T47D (cell line): ENCODE data around the gene AATK.

Experiments used
- DNase-seq, 2 experiments: peaks; one replicate each; pipeline versions ENCODE4 v3.0.0 to v3.0.0-alpha.2; 2011 to 2012; ENCODE audit warnings: low read depth in 1 of 2, low spot score in 1 of 2
- JUND ChIP-seq: IDR thresholded peaks from 2 replicates; pipeline ENCODE4 v1.6.1; 2012; ENCODE audit warnings: low read depth
- in situ Hi-C: cut with HindIII; loops from 2 replicates; pipeline ENCODE4 v1.10.0; 2016; ENCODE audit warnings: low sequenced_read_pairs, low pct_unique_long_range_greater_than_20kb

AATK gene

GRCh38 chr17:81109957-81110356, 56.1 kb downstream of the AATK start:
- DNase-seq = no peak
- in situ Hi-C loops = no loop called here
- no peak for TF ChIP-seq JUND

DNA sequence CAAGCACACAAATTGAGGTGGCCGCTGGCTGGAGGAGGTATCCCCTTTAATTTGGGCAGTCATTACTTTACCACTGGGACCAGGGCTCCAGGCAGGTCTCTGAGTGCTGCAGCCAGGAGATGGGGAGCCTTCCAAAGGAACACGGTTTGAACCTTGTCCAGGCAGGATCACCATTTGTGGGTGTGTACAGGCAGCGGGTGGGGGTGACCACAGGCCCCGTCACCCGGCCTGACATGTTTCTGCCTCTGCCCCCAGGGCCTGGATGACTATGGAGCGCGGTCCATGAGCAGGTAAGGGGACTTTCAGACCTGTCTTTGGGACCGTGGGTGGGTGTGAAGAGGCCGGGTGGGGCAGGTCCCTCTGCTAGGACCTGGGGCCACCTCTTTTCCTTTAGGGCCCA, 57.8 kb downstream of the AATK start:
- TF ChIP-seq JUND = no peak
- no peak for DNase-seq
- in situ Hi-C loops = no loop called here

DNA sequence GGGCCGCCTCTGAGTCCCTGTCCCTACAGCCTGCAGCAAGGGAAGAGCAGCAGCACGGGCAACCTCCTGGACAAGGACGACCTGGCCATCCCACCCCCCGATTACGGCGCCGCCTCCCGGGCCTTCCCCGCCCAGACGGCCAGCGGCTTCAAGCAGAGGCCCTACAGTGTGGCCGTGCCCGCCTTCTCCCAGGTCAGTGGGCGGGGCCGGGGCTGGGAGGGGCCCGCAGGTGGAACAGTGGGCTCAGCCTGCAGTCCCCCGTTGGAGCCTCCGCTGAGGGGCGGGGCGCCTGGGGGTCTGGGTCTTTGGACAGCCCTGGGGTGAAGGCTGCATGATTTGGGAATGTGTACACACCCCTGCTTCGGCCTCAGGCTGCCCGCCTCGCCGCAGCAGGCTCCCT, 59.3 kb downstream of the AATK start:
- no peak for TF ChIP-seq JUND
- in situ Hi-C loops = no loop called here
- no peak for DNase-seq

DNA sequence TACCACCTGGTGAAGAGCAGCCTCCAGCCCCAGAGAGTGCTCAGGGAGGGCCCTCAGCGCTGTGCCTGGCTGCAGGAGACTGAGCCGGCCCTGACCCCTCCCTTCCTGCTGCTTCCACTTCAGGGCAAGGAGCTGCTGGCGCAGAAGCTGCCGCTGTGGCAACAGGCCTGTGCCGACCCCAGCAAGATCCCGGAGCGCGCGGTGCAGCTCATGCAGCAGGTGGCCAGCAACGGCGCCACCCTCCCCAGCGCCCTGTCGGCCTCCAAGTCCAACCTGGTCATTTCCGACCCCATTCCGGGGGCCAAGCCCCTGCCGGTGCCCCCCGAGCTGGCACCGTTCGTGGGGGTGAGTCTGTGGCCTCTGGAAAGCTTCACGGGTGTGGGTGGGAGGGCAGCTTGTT, 62.6 kb downstream of the AATK start:
- in situ Hi-C loops = no loop called here
- no peak for DNase-seq
- TF ChIP-seq JUND = no peak

- no peak for DNase-seq
- TF ChIP-seq JUND = no peak
- in situ Hi-C loops = no loop called here
Observed at GRCh38 chr17:81102869-81103268, 63.2 kb downstream of the AATK start.

- no peak for DNase-seq
- in situ Hi-C loops = no loop called here
- no peak for TF ChIP-seq JUND
Observed at GRCh38 chr17:81102352-81102751, 63.7 kb downstream of the AATK start.

- DNase-seq = peak; percentile 84 to 99
- in situ Hi-C loops = no loop called here
- no peak for TF ChIP-seq JUND
Observed at GRCh38 chr17:81101614-81102306, 64.3 kb downstream of the AATK start.

DNA sequence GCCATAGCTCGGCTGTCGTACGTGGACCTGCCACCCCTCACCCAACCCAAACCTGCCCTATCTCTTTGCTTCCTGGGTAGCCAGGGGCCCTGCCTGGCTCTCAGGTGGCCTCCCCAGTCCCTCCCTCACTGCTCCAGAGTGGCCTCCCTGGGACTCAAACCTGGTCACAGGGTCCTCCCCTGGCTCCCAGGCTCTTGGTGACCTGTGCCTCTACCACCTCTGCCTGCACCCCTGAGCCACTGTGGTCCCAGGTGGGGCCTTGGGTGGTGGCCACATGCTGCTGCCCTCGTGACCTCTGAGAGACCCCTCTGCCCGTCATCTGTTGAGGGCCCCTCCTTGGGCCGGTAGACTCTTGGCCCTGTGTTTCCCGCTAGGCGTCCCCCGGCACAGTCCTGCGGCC, 65.4 kb downstream of the AATK start:
- DNase-seq = no peak
- no peak for TF ChIP-seq JUND
- in situ Hi-C loops = no loop called here

DNA sequence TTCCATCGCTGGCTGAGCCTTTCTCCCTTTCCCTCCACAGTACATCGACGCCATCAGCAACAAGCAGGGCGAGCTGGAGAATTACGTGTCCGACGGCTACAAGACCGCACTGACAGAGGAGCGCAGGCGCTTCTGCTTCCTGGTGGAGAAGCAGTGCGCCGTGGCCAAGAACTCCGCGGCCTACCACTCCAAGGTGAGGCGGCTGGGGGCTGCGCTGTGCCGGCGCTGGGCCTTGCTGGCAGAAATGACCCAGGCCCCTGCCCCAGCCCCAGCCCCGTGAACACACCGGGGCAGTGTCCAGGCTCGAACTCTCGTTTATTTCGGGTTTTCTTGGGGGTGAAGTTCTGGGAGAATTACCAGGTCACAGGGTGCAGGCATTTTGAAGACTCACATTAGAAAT, 66.1 kb downstream of the AATK start:
- no peak for TF ChIP-seq JUND
- in situ Hi-C loops = no loop called here
- DNase-seq = no peak

DNA sequence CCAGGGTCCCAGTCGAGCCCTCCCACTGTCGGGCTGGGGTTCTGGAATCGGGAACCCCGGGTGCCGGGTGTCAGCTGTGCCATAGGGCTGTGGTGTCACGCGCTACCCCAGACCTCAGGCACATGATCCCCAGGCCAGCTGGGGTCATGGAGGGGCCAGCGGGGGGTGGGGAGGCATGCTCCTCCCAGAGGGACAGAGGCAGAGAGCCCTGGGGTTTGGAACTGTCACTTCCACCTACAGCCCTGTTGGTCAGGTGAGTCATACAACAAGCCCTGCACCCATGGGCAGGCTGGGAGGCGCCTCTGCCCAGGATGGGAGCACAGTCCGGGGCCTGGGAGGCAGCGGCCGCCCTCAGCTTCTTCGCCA, 68.1 kb downstream of the AATK start:
- TF ChIP-seq JUND = no peak
- no peak for DNase-seq
- in situ Hi-C loops = no loop called here

DNA sequence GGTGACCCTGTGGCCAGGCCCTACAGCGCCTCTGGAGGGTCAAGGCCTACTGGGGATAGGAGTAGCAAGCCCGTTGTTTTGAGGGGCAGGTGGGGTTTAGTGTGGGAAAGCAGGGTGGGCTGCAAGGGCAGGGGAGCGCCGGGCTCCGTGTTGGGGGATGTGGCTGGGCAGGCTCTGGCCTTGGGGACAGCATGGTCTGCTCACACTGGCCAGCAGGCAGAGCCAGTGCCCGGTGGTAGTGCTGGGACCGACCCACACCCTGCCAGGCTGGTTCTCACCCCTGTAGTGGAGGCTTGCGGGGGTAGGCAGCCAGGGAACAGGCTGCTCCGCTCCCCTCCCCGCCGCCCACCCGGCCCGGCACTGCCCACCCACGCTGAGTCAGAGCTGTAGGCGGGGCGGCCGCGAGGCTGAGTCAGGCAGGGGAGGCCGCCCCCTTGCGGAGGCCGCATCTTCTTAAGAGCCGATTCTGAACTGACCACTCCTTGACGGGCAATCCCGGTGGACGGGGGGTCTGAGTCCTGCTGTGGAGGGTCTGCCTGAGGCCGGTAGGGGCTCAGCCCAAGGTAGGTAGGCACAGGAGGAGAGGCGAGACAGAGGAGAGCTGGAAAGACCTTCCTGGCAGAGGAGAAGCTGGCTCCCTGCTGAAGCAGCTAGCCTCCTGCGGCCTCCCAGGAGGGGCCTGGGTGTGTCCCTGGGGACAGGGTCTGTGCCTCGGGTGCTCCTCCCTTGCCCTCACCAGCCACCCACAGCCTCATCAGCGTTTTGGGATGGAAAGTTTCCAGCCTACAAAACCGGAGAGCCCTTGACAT, 68.7 kb downstream of the AATK start:
- in situ Hi-C loops = no loop called here
- no peak for TF ChIP-seq JUND
- DNase-seq = no peak

DNA sequence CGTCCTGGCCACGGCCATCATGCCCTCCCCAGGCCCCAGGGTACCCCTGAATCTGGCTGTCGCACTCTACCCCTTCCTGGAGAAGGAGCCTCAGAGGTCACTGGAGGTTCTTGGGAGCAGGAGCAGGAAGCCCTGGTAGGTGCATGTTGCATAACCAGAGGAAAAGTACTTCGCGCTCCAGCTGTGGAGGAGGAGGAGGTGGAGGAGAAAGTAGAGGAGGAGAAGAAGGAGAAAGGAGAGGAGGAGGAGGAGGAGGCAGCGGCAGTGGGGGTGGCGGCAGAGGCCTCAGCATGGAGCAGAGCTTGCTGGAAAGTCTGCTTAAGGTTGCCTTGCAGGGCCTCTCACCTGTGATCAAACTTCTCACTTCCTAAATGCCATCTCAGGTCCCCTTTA, 69.3 kb downstream of the AATK start:
- no peak for TF ChIP-seq JUND
- in situ Hi-C loops = no loop called here
- no peak for DNase-seq

- DNase-seq = no peak
- in situ Hi-C loops = no loop called here
Observed at GRCh38 chr17:81095383-81095762, 70.6 kb downstream of the AATK start.

More at GRCh38 chr17:81095383-81095762, 70.6 kb downstream of the AATK start:
- TF ChIP-seq JUND = no peak
